ENCODE data around the gene PLEKHD1.

PLEKHD1 gene

DNA sequence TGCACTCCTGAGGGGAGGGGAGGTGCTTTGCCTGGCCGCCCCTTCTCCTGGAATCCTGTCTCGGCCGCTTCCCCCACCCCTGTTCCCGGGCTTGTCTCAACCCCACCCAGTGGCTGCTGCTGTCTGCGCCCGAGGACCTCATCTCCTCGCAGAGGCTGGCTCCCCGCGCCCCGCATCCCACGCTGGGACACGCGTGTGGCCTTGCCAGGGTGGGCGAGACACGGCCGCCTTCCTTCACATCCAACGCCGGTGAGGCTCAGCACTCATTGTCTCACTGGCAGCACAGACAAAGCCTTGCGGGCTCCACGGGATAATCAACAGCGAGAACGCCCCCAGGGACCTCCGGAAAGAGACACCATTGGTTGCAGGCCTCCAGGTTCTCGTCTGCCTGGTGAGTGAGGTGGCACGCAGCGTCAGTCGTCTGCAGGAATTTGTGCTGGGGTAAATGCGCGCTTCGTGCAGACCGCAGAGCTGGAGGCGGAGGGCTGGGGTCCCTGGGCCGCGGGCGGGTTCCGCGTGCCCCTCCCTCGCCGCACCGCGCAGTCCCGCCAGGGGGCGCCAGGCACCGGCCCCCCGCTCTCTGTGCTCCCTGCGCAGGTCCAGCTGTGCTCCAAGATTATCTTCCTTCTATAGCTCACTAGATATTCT is 63.3 kb downstream of the PLEKHD1 start:
- no peak for DNase-seq (ENCODE audit: low read depth in 2 of 2)

DNA sequence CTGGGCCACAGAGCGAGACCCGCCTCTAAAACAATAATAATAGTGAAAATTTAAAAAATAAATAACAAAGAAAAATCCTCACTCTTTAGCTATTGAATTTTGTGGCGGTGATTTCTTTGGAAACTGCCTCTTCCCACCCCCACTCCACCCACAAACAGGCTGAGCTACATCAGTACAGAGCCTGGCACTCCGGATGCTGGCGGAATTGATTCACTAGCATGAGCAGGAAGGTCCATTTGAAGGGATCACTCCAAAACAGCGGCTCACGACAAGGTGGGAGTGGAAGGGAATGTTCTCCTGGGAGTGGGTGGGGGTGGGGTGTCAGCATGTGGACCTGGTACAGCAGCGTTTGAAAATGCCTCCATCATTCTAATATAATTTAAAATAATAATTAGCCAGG is 64.0 kb downstream of the PLEKHD1 start:
- no peak for DNase-seq (ENCODE audit: low read depth in 2 of 2)

DNA sequence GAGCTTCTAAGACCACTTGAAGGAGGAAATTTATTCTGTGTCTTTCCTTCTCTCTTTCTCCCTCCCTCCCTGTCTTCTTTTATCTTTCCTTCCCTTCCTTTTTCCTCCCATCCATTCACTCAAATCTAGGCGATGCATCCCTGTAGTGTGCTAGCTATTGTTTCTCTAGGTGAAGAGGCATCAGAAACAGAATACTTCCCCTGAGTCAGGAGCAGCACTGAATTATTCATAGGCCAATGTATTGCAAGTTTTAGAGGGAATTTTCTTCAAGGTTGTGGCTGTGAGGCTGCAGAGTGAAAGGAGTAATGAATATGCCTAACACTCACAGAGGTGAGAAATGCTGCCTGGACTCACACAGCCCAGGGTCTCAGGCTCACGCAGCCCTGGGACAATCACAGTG is 67.0 kb downstream of the PLEKHD1 start:
- DNase-seq (ENCODE audit: low read depth in 2 of 2), result no peak

DNA sequence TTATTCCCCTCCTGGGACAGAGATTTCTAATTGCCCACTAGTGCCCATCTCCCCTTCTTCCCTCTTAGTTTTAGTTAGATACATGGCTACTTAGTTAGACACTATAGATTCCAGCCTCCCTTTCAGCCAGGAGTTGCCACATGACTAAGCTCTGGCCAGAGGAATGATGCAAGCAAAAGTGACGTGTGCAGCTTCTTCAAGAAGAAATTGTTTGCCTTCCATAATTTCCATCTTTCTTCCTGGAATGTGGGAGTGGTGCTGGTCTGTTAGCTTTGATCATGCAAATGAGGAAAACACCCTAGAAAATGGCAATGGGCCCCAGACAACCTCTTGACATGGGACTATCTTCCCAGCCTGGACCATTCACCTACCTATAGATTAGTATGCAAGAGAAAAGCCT is 68.7 kb downstream of the PLEKHD1 start:
- DNase-seq (ENCODE audit: low read depth in 2 of 2), result no peak

DNA sequence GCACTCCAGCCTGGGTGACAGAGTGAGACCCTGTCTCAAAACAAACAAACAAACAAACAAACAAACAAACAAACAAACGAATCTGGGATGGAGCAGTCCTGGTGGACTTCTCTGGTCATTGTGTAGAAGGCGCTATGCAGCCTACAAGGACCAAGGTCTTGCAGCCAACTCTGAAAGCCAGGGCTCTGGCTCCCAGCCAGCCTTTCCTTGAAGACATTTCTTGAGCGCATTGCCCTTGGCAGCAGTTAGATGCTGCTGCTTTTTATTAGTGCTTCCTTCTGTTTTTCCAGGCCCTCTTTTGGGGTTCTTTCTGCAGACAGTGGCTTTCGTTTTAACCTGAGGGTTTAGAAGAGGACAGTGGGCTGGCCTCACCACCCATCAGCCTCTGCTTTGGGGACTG is 70.0 kb downstream of the PLEKHD1 start:
- DNase-seq (ENCODE audit: low read depth in 2 of 2), result no peak

DNA sequence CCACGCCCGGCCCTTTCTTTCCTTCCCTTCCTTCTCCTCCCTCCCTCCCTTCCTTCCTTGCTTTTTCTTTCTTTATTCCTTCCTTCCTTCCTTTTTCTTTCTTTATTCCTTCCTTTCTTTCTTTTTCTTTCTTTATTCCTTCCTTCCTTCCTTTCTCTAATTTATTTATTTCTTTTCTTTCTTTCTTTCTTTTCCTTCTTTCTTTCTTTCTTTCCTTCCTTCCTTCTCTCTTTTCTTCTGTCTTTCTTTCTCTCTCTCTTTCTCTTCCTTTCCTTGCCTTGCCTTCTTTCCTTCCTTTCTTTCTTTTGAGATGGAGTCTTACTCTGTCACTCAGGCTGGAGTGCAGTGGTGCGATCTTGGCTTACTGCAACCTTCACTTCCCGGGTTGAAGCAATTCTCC is 74.2 kb downstream of the PLEKHD1 start:
- DNase-seq (ENCODE audit: low read depth in 2 of 2), result no peak

DNA sequence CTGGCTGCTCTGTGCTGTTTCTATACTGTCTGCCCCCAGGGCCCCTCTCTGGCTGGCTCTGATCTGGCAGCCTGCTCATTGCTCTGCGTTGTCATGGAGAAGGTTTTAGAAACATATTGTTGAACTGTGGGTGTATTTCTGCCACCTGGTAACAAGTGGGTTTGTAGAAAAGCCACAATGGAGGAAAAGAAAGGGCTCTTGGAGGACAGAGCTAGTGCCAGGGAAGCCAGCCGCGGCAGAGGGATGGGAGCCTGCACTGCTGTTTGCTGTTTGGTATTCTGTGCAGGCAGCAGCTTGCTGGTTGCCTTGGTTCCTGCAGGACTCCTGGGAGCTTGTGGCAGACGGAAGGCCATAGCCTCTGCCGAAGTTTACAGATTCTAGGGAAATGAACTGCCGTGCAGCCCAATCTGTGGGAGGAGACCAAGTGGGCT is 75.1 kb downstream of the PLEKHD1 start:
- DNase-seq (ENCODE audit: low read depth in 2 of 2), result no peak

DNA sequence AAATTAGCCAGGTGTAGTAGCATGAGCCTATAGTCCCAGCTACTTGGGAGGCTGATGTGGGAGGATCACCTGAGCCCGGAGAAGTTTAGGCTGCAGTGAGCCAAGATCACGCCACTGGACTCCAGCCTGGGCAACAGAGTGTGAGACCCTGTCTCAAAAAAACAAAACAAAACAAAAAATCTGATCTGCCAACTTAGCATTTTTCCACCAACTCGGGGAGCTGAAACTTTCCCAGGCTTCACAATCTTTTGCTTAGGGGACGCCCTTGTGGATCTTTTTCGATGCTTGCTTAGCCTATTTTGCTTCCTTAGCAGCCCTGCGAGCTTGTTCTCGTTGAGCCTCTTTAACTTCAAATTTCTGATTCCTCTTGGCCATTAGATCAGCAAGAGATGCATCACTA is 76.3 kb downstream of the PLEKHD1 start:
- DNase-seq (ENCODE audit: low read depth in 2 of 2), result no peak

DNA sequence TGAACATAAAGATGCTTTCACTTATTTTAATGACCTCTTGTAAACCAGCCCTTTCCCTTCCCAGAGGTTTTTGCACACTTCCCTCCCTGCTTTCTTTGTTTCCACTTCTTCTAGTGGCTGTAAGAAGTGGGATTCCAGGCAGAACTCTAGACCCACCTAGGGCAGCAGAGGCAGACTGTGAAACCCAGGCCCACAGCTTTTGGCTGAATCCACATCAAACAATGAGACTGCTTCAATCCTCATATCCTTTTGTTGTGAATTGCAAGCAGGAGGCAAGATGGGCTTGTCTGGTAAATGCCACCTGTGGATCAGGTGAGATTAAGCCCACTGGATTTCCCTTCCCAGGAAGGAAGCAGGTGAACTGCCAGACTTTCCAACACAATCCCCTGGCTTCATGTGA is 77.4 kb downstream of the PLEKHD1 start:
- DNase-seq (ENCODE audit: low read depth in 2 of 2), result no peak

DNA sequence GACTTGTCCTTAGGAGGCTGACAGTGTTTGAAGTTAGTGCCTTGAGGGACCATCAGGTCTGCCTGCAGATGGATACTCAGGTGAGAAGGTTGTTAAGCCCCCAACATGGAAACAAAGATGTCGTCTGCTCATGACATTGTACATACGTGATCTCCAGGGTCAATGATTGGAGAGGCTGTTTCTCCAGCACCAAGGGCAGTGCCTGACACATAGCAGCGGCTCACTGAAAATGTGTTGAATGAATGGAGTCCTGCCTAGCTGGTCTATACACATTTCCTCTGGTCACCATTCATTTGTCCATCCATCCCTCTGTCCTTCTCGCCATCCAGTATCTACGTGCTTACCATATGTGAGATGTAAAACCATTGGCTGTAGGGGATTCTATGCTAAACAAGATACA is 83.0 kb downstream of the PLEKHD1 start:
- no peak for DNase-seq (ENCODE audit: low read depth in 2 of 2)

DNA sequence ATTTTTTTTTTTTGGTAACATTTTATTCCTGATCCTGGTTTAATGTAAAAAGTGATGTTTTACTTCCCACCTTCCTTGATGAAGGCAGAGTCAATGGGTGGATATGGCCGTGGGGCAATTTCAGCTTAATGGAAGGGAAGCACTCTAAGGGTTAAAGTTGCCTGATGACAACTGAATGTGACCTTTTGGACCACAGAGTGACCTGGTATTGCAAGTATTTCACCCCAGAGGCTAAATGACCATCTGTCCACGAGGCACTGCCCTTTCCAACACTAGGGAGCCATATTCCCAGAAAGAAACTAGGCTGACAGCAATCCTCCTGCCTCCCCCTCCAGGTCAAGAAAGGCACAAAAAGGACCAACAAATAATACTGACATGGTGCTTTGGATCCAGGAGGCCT is 85.3 kb downstream of the PLEKHD1 start:
- no peak for DNase-seq (ENCODE audit: low read depth in 2 of 2)

DNA sequence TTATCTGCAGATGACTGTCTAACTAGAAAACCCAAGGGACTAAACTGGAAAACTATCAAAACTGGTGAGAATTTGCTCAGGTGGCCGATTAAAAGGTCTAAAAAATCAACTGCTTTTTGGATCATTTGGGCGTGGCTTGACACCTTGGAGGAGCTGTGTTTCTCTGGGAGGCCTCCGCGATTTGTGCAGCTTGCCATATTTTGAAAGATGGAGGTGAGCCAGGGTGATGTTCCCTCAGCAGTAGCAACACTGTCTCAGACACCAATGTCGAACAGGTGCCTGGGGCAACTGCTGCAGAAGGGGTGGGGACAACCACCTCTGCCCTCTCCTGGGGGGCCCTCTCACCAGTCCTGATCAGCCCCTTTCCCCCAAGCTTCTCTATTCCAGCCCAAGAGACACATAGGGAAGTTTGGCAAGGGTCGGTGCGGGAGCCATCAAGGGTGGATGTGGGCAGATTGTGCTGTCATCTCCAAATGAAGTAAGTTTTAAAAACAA is 86.4 kb downstream of the PLEKHD1 start:
- DNase-seq (ENCODE audit: low read depth in 2 of 2), result no peak

DNA sequence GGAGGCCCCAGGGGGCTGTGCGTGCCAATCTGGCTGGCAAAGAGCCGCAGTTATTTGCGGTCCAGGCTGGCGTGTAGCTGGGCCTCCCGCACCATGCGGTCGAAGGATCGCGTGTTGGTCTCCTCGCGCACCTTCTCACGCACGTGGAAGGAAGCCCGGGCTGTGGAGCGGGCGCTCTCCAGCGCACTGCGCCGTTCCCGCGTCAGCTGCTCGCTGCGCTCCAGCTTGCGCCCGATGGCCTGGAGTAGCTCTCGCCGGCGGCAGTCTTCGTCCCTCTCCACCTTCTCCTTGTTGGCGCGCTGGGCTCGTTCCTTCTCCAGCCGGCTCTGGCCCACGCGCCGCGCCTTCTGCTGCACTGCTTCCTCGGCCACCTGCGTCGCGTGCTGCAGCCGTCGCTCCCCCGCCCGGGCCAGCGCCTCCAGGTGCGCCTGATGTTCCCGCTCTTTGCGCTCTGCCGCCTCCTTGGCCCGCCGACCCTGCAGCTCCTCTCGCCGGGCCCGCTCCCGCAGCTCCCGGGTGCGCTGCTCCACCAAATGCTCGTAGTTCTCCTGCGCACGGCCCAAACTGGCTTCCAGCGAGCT is 87.0 kb downstream of the PLEKHD1 start:
- no peak for DNase-seq (ENCODE audit: low read depth in 2 of 2)

DNA sequence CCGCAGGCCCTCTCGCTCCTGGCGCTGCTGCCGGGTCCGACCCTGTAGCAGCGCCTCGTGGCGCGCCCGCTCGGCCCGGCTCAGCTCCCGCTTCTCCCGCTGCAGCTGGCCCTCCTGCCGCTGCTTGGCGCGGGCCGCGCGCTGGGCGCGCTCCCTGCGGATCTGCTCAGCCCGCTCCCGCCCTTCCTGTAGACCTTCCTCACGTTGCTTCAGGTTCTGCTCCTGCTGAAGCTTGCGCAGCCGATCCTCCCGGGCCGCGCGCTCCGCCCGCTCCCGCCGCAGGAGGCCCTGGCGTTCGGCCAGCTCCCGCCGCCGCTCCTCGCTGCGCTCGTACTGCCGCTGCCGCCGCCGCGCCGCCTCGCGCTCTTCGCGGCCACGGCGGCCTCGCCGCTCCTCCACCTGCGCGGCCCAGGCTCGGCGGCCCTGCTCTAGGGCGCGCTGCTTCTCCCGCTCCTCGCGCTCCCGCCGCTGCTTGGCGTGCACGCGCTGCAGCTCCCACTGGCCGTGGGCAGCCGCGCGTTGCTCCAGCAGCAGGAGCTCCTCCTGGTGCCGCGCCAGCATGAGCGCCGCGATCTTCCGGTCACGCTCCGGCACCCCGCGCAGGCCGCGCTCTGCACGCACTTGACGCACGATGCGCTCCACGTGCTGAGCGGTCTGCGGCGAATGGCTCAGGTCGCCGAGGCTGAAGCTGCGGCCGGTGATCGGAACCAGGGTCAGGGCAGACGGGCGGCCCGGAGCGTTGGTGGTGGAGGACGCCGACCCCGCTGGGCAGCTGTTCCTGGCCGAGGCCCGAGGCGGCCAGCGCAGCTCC is 87.7 kb downstream of the PLEKHD1 start:
- no peak for DNase-seq (ENCODE audit: low read depth in 2 of 2)

DNA sequence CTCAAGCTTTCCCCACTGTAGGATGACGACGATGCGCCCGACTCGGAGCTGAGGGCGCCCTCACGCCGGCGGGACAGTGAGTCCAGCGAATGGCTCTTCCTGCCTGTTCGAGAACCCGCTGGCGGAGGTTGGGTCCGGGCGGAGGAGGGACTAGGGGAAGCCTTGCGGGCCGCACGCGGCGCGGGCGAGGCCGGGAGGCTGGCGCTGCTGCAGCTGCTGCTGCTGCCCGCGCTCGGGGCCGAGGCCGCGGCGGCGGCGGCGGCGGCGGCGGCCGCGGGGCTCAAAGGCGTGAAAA is 88.3 kb downstream of the PLEKHD1 start:
- DNase-seq (ENCODE audit: low read depth in 2 of 2), result no peak

DNA sequence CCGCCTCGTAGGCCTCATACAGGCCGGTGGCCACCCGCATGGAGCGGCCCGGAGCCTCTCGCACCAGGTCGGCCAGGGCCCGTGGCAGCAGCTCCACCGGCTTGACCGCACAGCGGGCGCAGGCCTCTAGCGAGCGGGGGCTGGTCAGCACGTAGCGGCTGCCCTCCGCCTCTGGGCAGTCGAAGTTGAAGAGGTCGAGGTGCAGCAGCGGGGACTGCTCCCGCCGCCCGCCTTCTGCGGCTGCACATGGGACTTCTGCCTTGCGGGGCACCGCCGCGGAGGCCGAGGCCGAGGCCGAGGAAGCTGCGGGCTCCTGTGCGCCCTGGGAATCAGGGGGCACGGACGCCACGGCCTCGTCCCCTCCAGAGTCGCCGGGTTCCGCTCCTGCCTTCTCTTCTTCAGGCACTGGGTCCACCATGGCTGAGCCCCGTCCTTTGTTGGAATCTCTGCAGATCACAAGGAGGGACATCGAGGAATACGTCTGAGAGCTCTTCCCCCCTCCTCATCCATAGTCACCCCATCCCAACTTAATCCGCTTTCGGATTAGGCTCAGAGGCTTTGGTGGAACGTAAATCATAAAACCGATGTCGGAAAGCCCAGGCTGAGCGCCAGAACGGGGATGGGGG is 88.8 kb downstream of the PLEKHD1 start:
- no peak for DNase-seq (ENCODE audit: low read depth in 2 of 2)

DNA sequence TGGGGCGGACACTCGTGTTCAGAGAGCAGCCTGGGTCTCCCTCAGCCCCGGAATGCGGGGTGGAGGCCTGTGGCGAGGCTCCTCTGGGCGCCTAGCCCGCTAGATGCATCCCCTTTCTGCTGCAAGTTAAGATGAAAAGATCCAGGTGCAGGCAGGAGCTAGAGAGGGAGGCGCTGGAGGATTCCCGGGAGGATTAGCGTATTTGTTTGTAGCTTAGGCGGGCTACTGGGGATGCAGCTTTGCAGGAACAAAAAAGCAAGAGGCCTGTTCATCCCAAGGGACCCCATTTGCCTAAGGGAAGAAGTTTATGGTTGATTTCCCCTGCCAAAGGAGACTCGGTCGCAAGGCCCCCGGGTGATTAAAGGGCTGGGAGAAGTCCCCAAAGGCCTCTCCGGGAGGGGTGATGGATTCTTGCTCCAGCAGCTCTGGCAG is 89.3 kb downstream of the PLEKHD1 start:
- DNase-seq (ENCODE audit: low read depth in 2 of 2), result no peak

DNA sequence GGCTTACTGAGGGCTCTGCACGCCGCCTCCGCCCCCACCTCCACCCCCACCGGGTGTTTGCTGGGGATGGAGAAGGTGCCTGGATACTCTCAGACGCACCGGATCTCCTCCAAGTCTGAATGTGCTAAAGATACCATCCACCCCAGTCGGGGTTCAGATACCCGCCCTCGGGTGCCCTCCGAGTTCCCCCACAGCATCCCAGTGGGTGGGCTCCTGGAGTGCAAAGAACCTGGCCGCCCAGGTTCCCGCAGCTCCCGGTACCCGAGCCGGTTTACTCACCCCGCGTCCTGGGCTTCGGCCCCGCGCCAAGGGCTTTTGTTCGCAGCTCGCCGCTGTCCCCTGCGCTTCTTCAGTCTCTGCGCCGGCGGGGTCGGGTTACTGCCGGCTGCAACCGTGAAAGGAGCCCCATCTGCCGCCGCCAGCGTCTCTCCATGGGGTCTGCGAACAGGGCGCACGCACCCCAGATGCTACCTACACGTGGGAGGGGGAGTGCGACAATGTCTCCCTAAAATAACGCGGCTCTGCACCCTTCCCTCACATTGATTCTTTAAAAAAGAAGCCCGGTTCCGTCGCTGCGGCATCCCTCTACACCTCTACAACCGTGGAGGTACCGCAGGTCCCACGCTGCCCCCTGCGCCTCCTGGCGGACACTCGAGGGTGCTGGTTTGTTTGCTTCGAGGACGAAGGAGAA is 89.9 kb downstream of the PLEKHD1 start, which contains the start of gene CCDC177:
Gene CCDC177 (minus strand): TSS at position 609 of the 691 bp plus-strand sequence. CDS start 1,249 bp downstream, outside the sequence.
- peak; percentile 36 to 47 for DNase-seq (ENCODE audit: low read depth in 2 of 2)

DNA sequence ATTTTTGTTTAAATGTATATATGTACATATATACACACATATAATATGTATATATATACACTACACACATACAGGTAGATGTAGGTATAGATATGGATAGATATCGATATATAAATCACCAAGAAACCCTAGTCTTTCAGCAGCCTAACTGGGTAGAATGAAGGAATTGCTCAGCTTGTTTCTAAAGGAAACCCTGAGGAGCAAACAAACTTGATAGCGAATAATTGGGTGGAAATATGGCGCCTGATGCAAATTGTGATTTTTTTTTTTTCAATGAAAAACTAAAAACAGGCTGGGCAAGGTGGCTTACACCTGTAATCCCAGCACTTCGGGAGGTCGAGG is 90.4 kb downstream of the PLEKHD1 start:
- no peak for DNase-seq (ENCODE audit: low read depth in 2 of 2)

DNA sequence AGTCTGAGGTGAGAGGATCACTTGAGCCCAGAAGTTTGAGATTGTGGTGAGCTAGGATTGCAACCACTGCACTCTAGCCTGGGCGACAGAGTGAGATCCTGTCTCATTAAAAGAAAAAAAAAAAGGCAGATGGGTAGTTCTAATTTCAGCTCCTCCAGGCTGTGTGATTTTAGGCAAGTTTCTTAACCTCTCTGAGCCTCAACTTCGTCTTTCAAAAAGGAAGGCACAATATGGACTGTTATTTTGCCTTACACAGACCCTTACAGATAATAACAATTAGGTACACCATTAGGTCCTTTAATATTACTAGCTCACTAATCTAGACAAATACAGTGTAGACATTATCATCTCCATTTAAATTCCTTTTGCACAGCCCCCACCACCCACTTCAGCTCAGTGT is 94.9 kb downstream of the PLEKHD1 start:
- no peak for DNase-seq (ENCODE audit: low read depth in 2 of 2)

DNA sequence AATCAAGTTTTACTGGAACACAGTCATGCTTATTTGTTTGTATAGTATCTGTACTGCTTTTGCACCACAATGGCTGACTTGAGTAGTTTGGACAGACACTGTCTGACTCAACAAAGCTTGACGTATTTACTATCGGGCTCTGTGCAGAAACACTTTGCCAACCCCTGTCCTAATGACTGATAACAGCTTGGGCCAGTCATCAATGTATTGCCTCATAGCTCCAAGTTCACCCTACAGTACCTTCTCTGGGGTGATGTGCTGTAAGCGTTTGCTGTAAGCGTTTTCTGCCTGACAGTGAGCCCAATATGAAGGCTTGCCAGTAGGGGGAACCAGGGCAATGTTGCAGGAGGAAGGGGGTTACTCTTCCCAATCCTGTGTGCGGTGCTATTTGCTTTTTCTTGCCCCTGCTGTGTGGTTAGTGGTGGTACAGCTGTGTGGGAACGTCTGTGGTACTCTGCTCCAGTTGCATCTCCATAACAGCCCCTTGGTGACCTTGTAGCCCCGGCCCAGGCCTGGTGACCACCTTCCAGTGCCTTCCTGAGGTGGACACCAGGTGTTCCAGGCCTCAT is 95.6 kb downstream of the PLEKHD1 start:
- DNase-seq (ENCODE audit: low read depth in 2 of 2), result no peak

All from stimulated activated CD8-positive, alpha-beta memory T cell treated with anti-CD3 and anti-CD28 coated beads, Interleukin-7, amount 100 ng/mL, for 1 hour (primary cell).